ENCODE results near the gene MAPKAPK3.

GRCh38 chr3:50651445-50651844 lies 34.5 kb downstream of the MAPKAPK3 start:
- no peak for TF ChIP-seq CTCF (IDR thresholded peaks at IDR 0.05; ENCODE audit: low read depth, low read length, poor library complexity, severe bottlenecking)
- no peak for TF ChIP-seq EZH2phosphoT487 (IDR thresholded peaks at IDR 0.05; ENCODE audit: borderline replicate concordance, low read length)

Data from DOHH2 (cell line).